ENCODE measurements around the gene PILRA. TPM values are rescaled to one million over a fixed set of nuclear protein-coding genes. Genes with fewer than 3 reads are reported as not detected.
"Not testable (repeated sequence)": the region's sequence is repeated elsewhere in the genome, so short reads cannot be mapped to it uniquely, and the experiment has no call there.

Gene PILRA
- total RNA-seq (2014; rRNA removed; shearing (Covaris generic)) = 0.61 and 1.2 TPM in 2 replicates
- 0.09 and 0.19 TPM in 2 replicates for polyA plus RNA-seq (2015; cell fraction: cytosol; rRNA removed)
- polyA plus RNA-seq (2015; cell fraction: nucleus; rRNA removed) = 7.2 and 8.7 TPM in 2 replicates

- DNase-seq (ENCODE audit: low read depth) = no peak
These were observed at the start of gene PILRA for GRCh38 chr7:100373261-100373831. Gene PILRA (plus strand): TSS chr7:100373487. CDS start chr7:100373657, 170 bp downstream.

GRCh38 chr7:100324194-100324593 is 49.1 kb upstream of the PILRA start:
- DNase-seq (ENCODE audit: low read depth) = not testable (repeated sequence)

GRCh38 chr7:100325671-100326070 is 47.6 kb upstream of the PILRA start:
- not testable (repeated sequence) for DNase-seq (ENCODE audit: low read depth)

- not testable (repeated sequence) for DNase-seq (ENCODE audit: low read depth)
These were observed 46.4 kb upstream of the PILRA start for GRCh38 chr7:100326914-100327313.

GRCh38 chr7:100335566-100336466 is 37.5 kb upstream of the PILRA start:
- peak; percentile 96 for DNase-seq (ENCODE audit: low read depth)

- not testable (repeated sequence) for DNase-seq (ENCODE audit: low read depth)
These were observed 35.1 kb upstream of the PILRA start for GRCh38 chr7:100338083-100338696.

GRCh38 chr7:100341286-100341685 is 32.0 kb upstream of the PILRA start:
- not testable (repeated sequence) for DNase-seq (ENCODE audit: low read depth)

GRCh38 chr7:100342765-100343164 is 30.5 kb upstream of the PILRA start:
- no peak for DNase-seq (ENCODE audit: low read depth)

GRCh38 chr7:100344124-100344559 is 29.1 kb upstream of the PILRA start:
- DNase-seq (ENCODE audit: low read depth) = not testable (repeated sequence)

- DNase-seq (ENCODE audit: low read depth) = peak; percentile 69
These were observed 28.6 kb upstream of the PILRA start for GRCh38 chr7:100344560-100345287.

- DNase-seq (ENCODE audit: low read depth) = not testable (repeated sequence)
These were observed 28.0 kb upstream of the PILRA start for GRCh38 chr7:100345288-100345672.

GRCh38 chr7:100346921-100347320 is 26.4 kb upstream of the PILRA start:
- DNase-seq (ENCODE audit: low read depth) = no peak

GRCh38 chr7:100348805-100349204 is 24.5 kb upstream of the PILRA start:
- no peak for DNase-seq (ENCODE audit: low read depth)

- no peak for DNase-seq (ENCODE audit: low read depth)
These were observed 23.5 kb upstream of the PILRA start for GRCh38 chr7:100349757-100350156.

- no peak for DNase-seq (ENCODE audit: low read depth)
These were observed 21.6 kb upstream of the PILRA start for GRCh38 chr7:100351657-100352058.

- not testable (repeated sequence) for DNase-seq (ENCODE audit: low read depth)
These were observed 21.0 kb upstream of the PILRA start for GRCh38 chr7:100352230-100352781.

GRCh38 chr7:100352984-100353684 is 20.2 kb upstream of the PILRA start:
- no peak for DNase-seq (ENCODE audit: low read depth)

GRCh38 chr7:100353685-100354330 is 19.5 kb upstream of the PILRA start:
- no peak for DNase-seq (ENCODE audit: low read depth)

- no peak for DNase-seq (ENCODE audit: low read depth)
These were observed 16.7 kb upstream of the PILRA start for GRCh38 chr7:100356416-100357068.

Data from HT1080 (cell line).